Tibial artery (tissue), 4 donors: ENCODE measurements around the gene NOSIP.

Experiments
- DNase-seq, 2 donors: peaks; one replicate each; pipeline ENCODE4 v3.0.0-alpha.2; 2019
- H3K27ac ChIP-seq, 2 donors: fragments of 200-600 bp; sonication (generic) in 1 of 2; 1 replicate in 1 of 2; 2 replicates in 1 of 2; pipeline ENCODE4 v1.5.1; 2018 to 2019; ENCODE audit warnings: mild to moderate bottlenecking in 1 of 2
- H3K27me3 ChIP-seq, 2 donors: fragments of 200-600 bp; sonication (generic) in 1 of 2; one replicate each; pipeline versions ENCODE4 v1.5.1 to v1.6.0; 2016 to 2019
- H3K36me3 ChIP-seq, 3 donors: fragments of 200-600 bp; sonication (generic) in 2 of 3; one replicate each; pipeline ENCODE4 v1.5.1; 2016 to 2019; ENCODE audit warnings: mild to moderate bottlenecking in 2 of 3
- H3K4me1 ChIP-seq, 4 donors: fragments of 200-600 bp; sonication (generic) in 2 of 4; 1 replicate in 3 of 4; 2 replicates in 1 of 4; pipeline ENCODE4 v1.5.1; 2016 to 2019
- H3K4me3 ChIP-seq, 2 donors: fragments of 200-600 bp; sonication (generic) in 1 of 2; 1 replicate in 1 of 2; 2 replicates in 1 of 2; pipeline ENCODE4 v1.5.1; 2018 to 2019; ENCODE audit warnings: mild to moderate bottlenecking in 2 of 2
- H3K9me3 ChIP-seq, 3 donors: fragments of 200-600 bp; sonication (generic) in 1 of 3; one replicate each; pipeline ENCODE4 v1.5.1; 2016 to 2019
- CTCF ChIP-seq, 2 experiments: fragments of 200-600 bp in 1 of 2; fragments of 450-650 bp in 1 of 2; IDR thresholded peaks; one replicate each; pipeline ENCODE4 v1.5.1; 2017 to 2019; ENCODE audit warnings: antibody characterized with exemption in 2 of 2, mild to moderate bottlenecking in 1 of 2, moderate library complexity in 1 of 2
- intact Hi-C: fragments of 100-400 bp; cut with DNase I; formaldehyde crosslinking; loops from one replicate; pipeline ENCODE4 v1.15.0; 2023; ENCODE audit warnings: low total_unique reads

NOSIP gene

DNA sequence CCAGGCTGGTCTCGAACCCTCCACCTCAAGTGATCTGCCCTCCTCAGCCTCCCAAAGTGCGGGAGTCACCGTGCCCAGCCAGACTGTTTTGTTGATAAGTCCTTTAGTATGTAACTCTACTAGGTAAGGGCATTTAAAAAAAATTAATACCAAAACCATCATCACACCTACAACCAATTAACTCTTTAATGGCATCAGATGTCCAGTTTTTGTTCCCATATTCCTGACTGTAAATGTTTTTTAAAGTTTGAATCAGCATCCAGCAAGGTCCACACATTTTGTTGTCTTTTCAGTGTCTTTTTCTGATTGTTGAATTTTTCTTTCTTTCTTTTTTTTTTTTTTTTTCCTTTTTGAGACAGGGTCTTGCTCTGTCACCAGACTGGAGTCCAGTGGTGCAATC is 62.3 kb downstream of the NOSIP start:
- Histone ChIP-seq H3K27ac (no peak overlapping the region), H3K27me3 (no peaks in the 10 kb centered on the region), H3K36me3 (peaks cover 0 to 47% (median 9%) of the 10 kb centered on the region in 3 donors), H3K4me1 (peaks cover 0 to 19% (median 11%) of the 10 kb centered on the region in 4 donors), H3K9me3 (no peaks in the 10 kb centered on the region), H3K4me3 (no peak overlapping the region)
- intact Hi-C loops: no loop called here
- DNase-seq: no peak
- no peak for TF ChIP-seq CTCF (IDR thresholded peaks at IDR 0.05)

DNA sequence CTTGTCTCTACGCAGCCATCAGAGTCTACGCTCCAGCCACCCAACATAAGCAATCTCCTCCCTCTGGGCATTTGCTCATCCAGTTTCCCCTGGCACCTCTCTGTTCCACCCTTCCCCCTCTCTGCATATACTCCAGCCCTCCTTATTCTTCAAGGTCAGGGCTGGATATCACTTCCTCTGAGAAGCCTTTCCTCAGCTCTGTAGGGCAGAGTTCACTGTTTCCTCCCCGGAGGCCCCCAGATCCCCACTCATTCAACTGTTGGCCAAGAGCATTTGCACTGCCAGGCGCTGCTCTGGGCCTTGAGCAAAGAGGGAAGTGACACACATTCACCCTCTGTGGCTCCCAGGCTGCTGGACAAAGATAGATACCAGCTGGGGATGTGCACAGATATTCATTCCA is 64.6 kb downstream of the NOSIP start:
- Histone ChIP-seq H3K4me1 (peaks cover 0 to 28% (median 19%) of the 10 kb centered on the region in 4 donors), H3K4me3 (no peak overlapping the region), H3K27me3 (no peaks in the 10 kb centered on the region), H3K9me3 (no peaks in the 10 kb centered on the region), H3K36me3 (peaks cover 0 to 32% (median 5%) of the 10 kb centered on the region in 3 donors), H3K27ac (no peak overlapping the region)
- DNase-seq: peak; percentile 75 to 81
- no peak for TF ChIP-seq CTCF (IDR thresholded peaks at IDR 0.05)
- intact Hi-C loops: no loop called here

GRCh38 chr19:49514151-49514550 is 66.2 kb downstream of the NOSIP start:
- Histone ChIP-seq H3K9me3 (no peaks in the 10 kb centered on the region), H3K4me1 (peaks cover 0 to 28% (median 19%) of the 10 kb centered on the region in 4 donors), H3K27me3 (no peaks in the 10 kb centered on the region), H3K36me3 (peaks cover 0 to 19% (median 0%) of the 10 kb centered on the region in 3 donors), H3K27ac (peak overlapping the region in 1 of 2 donors; percentile 88), H3K4me3 (peak overlapping the region; percentile 68 to 82)
- intact Hi-C loops: loop anchor here (5.0 kb wide), 1 partner anchor 163 kb away; the partner anchor contains the start of gene PRMT1
- DNase-seq: no peak
- TF ChIP-seq CTCF (IDR thresholded peaks at IDR 0.05): no peak

DNA sequence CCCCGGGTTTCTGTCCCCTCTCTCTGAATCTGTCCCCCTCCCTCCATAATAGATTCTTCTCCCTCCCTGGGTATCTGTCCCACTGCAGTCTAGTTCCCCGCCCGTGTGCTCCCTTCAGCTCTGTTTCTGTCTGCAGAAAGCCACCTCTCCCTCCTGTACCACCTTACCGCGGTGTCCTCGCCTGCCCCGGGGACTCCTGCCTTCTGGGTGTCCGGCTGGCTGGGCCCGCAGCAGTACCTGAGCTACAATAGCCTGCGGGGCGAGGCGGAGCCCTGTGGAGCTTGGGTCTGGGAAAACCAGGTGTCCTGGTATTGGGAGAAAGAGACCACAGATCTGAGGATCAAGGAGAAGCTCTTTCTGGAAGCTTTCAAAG is 66.6 kb downstream of the NOSIP start:
- peak overlapping the region; percentile 68 to 82 for H3K4me3 ChIP-seq

DNA sequence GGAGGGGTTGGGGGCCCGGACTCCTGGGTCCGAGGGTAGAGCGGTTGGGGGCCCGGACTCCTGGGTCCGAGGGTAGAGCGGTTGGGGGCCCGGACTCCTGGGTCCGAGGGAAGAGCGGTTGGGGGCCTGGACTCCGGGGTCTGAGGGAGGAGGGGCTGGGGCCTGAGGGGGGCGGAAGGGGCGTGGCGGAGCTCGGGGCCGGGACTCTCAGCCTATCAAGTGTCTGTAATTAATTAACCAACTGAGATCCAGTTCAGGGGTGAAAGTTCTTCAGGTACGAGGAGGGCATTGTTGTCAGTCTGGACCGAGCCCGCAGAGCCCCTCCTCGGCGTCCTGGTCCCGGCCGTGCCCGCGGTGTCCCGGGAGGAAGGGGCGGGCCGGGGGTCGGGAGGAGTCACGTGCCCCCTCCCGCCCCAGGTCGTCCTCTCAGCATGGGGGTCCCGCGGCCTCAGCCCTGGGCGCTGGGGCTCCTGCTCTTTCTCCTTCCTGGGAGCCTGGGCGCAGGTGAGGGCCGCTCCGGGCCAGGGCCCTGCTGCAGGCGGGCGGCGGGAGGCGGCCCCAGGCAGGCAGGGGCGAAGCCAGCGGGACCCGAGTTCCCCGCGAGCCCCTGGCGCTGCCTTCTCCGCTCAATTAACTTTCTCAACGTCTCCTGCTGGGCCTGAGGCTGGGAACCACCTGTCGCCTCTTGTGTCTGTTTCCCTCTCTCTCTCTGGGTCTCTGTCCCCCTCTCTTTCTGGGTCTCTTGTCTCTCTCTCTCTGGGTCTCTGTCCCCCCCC is 67.2 kb downstream of the NOSIP start:
- DNase-seq: no peak
- H3K4me1 ChIP-seq: peaks cover 0 to 28% (median 19%) of the 10 kb centered on the region in 4 donors
- intact Hi-C loops: loop anchor here (5.0 kb wide), 1 partner anchor 164 kb away; the partner anchor contains the start of gene PRMT1

More for the DNA sequence above, 66.6 kb downstream of the NOSIP start:
- Histone ChIP-seq H3K4me1 (peaks cover 0 to 28% (median 19%) of the 10 kb centered on the region in 4 donors), H3K27me3 (no peaks in the 10 kb centered on the region), H3K9me3 (no peaks in the 10 kb centered on the region), H3K36me3 (peaks cover 0 to 16% (median 0%) of the 10 kb centered on the region in 3 donors), H3K27ac (peak overlapping the region; percentile 88 to 90)
- TF ChIP-seq CTCF (IDR thresholded peaks at IDR 0.05): no peak
- DNase-seq: no peak
- intact Hi-C loops: loop anchor here (5.0 kb wide), 1 partner anchor 164 kb away; the partner anchor contains the start of gene PRMT1

More for the DNA sequence above, 67.2 kb downstream of the NOSIP start:
- H3K9me3 ChIP-seq: no peaks in the 10 kb centered on the region
- peak overlapping the region; percentile 68 to 82 for H3K4me3 ChIP-seq
- H3K27ac ChIP-seq: peak overlapping the region; percentile 88 to 90
- peaks cover 0 to 12% (median 0%) of the 10 kb centered on the region in 3 donors for H3K36me3 ChIP-seq
- TF ChIP-seq CTCF (IDR thresholded peaks at IDR 0.05): no peak
- H3K27me3 ChIP-seq: no peaks in the 10 kb centered on the region
